H1 (cell line): ENCODE results near the gene CACNA2D3. TPM values are rescaled to one million over a fixed set of nuclear protein-coding genes. Genes with fewer than 3 reads are reported as not detected.

Source experiments
- SP2 ChIP-seq: IDR thresholded peaks from 2 replicates; pipeline ENCODE4 v1.6.1; 2012; ENCODE audit warnings: mild to moderate bottlenecking, low read length, inconsistent platforms
- TAF1 ChIP-seq: IDR thresholded peaks from 2 replicates; pipeline ENCODE4 v1.6.1; 2011; ENCODE audit warnings: mild to moderate bottlenecking, low read depth, low read length
- polyA plus RNA-seq, 7 experiments: library from polyadenylated mRNA; depleted of rRNA in 3 of 7; stranded (reverse) in 5 of 7; unstranded in 2 of 7; fragments of >200 nt in 5 of 7; fragments of 200-250 nt in 2 of 7; gene quantifications; 1 replicate in 5 of 7; 2 replicates in 1 of 7; 4 replicates in 1 of 7; pipeline versions ENCODE4 v1.2.1 to v1.2.3, GENCODE V29; 2011 to 2013; ENCODE audit warnings: missing spikeins in 2 of 7, mixed read lengths in 2 of 7
- total RNA-seq: library from RNA; stranded (reverse); fragmentation: NEBNext Ultra II Directional; extraction: Animal tissue kit (Norgen Biotek cat#: 25700); gene quantifications from 2 replicates; pipeline ENCODE4 v1.2.1, GENCODE V29; 2021

Gene CACNA2D3
- total and polyA plus RNA-seq, 2 of the 8 experiments (the other 6 are each of a cell fraction or from before 2014, with no cell fraction given): 1.5 to 1.8 TPM

DNA sequence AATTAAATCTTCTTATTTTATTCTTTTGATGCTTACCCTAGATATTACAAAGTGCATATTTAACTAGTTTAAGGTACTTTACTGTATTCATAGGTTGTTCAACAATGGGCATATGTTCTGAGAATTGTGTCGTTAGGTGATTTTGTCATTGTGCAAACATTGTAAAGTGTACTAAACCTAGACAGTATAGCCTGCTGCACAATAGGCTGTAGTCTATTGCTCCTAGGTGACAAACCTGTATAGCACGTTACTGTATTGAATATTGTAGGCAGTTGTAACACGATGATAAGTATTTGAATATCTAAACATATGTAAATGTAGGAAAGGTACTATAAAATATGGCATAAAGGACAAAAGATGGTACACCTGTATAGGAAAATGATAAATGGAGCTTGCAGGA is 100.7 kb downstream of the CACNA2D3 start (continued):
- TF ChIP-seq SP2 (no peak), TAF1 (no peak)
